Stomach (tissue), 4 donors: Measurements from ENCODE around the gene CFAP210.

Experiments used
- CTCF ChIP-seq, 7 experiments: fragments of 450-650 bp in 4 of 7; fragments of 200-600 bp in 3 of 7; sonication (generic) in 3 of 7; IDR thresholded peaks; one replicate each; pipeline ENCODE4 v1.5.1; 2016 to 2019; ENCODE audit warnings: antibody characterized with exemption in 7 of 7, control low read depth in 2 of 7, mild to moderate bottlenecking in 1 of 7
- EP300 ChIP-seq: sonication (generic); formaldehyde crosslinking; IDR thresholded peaks from one replicate; pipeline ENCODE4 v1.6.1; 2017; ENCODE audit warnings: antibody characterized with exemption
- POLR2A ChIP-seq, 4 donors: fragments of 450-650 bp; IDR thresholded peaks; one replicate each; pipeline ENCODE4 v1.6.1; 2016; ENCODE audit warnings: antibody characterized with exemption in 4 of 4, control low read depth in 2 of 4, mild to moderate bottlenecking in 1 of 4, moderate library complexity in 1 of 4

- TF ChIP-seq POLR2A (IDR thresholded peaks at IDR 0.05) = no peak
- TF ChIP-seq CTCF (IDR thresholded peaks at IDR 0.05) = no peak
- no peak for TF ChIP-seq EP300
Measured at GRCh38 chr2:169625781-169626180, 68.4 kb downstream of the CFAP210 start.
